ELR (cell line): ENCODE data around the gene SURF2.

Experiments
- DNase-seq: peaks from one replicate; pipeline ENCODE4 v3.0.0-alpha.2; 2015; ENCODE audit warnings: low read depth

Gene SURF2

GRCh38 chr9:133401588-133401987, 45.2 kb downstream of the SURF2 start:
- no peak for DNase-seq

GRCh38 chr9:133402689-133403088, 46.3 kb downstream of the SURF2 start:
- DNase-seq: no peak

GRCh38 chr9:133403766-133404453, 47.6 kb downstream of the SURF2 start:
- DNase-seq: no peak

GRCh38 chr9:133404454-133405002, 48.2 kb downstream of the SURF2 start:
- DNase-seq: no peak

GRCh38 chr9:133405508-133406438, 49.4 kb downstream of the SURF2 start:
- peak; percentile 71 for DNase-seq

GRCh38 chr9:133406480-133407307, 50.3 kb downstream of the SURF2 start:
- DNase-seq: peak; percentile 83

GRCh38 chr9:133408042-133408441, 51.7 kb downstream of the SURF2 start:
- DNase-seq: no peak
